Measurements from ENCODE around the gene TP53BP1.
A peak's percentile ranks its signal among the peaks of the same experiment; 100 is the strongest.

TP53BP1 gene

GRCh38 chr15:43513550-43513949 lies 20.6 kb upstream of the TP53BP1 start:
- H3K9ac ChIP-seq = peak overlapping the region; percentile 26; the same call in 1 of the 2 replicates

DNA sequence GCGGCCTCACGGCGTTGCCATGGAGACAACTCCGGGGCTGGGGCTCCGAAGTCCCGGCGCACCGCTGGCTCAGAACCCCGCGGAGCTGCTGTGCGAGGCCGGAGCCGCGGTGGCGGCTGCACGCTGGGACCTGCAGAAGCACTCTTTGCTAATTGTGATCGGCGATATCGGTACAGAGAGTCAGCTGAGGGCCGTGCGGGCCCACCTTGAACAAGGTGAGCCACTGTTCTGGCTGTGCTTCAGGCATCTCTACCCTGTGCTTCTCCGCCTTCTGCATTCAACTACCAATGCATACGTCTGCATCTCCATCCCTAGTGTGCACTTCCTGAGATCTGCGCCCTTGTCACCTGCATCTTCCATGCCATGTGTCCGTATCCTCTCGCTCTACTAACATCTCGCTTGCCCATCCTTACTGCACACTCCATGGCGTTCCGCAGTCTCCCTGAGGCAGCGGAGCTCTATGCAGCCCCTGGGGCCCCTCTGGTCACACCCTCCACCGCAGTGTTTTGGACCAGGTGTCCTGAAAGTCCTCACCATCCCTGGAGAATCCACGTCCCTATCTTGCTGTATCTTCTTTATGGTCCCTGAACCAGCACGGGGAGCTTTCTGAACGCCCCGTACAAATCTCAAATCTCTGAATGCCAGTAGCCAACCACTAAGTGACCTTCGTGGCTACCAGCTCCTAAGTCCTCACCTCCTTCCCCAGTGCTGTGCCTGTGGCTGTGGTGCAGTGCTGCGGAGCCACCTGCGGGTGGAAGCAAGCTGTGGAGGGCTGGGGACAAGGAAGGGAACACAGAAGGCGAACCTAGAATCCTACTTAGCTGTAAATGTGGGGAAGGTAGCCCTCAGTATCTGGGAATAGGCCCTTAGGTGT lies 18.3 kb upstream of the TP53BP1 start:
- peak overlapping the region; percentile 70 for H3K4me3 ChIP-seq
- H3K9me3 ChIP-seq = no peaks in the 10 kb centered on the region
- H3K27ac ChIP-seq = no peak overlapping the region
- TF ChIP-seq Cebpa-rat (IDR thresholded peaks at IDR 0.05) = no peak
- H3K4me2 ChIP-seq = peak overlapping the region; percentile 99
- no peaks in the 10 kb centered on the region for H3K27me3 ChIP-seq
- H3K36me3 ChIP-seq = no peaks in the 10 kb centered on the region
- no peaks in the 10 kb centered on the region for H4K20me1 ChIP-seq
- peak overlapping the region; percentile 44; the same call in 1 of the 2 replicates for H3K9ac ChIP-seq
- peaks cover 72% of the 10 kb centered on the region for H3K4me1 ChIP-seq

More at GRCh38 chr15:43513550-43513949, 20.6 kb upstream of the TP53BP1 start:
- H4K20me1 ChIP-seq = no peaks in the 10 kb centered on the region
- no peaks in the 10 kb centered on the region for H3K27me3 ChIP-seq
- peaks cover 77% of the 10 kb centered on the region for H3K4me1 ChIP-seq
- H3K4me2 ChIP-seq = peak overlapping the region; percentile 99
- no peaks in the 10 kb centered on the region for H3K36me3 ChIP-seq
- H3K27ac ChIP-seq = peak overlapping the region; percentile 85
- peak overlapping the region; percentile 46; the same call in 1 of the 2 replicates for H3K4me3 ChIP-seq
- no peaks in the 10 kb centered on the region for H3K9me3 ChIP-seq
- no peak for TF ChIP-seq Cebpa-rat (IDR thresholded peaks at IDR 0.05)

DNA sequence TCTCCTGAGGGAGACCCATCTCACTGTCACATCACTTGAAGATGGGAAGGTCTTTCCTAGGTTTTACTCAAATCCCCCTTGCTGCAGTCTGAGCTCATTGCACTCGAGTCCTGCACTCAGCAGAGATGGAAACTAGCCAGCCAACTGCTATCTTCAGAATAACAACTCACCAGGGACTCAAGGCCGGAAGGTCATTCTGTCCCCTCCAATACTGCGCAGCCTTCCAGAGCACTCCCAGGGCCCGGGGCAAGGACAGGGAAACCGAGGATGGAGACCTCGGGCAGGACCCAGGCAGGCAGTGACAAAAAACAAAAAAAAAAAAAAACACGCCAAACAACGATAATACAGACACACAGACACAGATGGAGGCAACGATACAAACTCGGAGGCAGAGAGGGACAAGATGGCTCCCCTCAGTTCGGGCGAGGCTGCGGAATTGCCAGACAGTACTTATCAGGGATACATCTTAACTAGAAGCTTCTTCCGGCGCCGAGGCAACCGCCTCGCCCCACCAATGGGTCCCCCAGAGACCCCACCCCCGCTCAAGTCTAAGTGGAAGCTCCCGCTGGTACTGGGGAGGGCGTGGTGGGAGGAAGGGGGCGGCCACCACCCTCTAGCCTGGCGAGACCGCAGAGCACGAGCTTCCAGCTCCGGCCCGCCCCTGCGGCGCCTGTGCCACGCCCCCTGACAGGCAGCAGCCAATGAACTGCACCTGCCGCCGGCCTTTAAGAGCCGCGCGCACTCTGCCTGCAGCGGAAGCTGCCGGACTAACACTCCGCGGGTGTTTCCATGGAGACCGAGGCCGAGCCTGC lies 17.4 kb upstream of the TP53BP1 start:
- Histone ChIP-seq H3K9ac (peak overlapping the region; percentile 79), H3K4me2 (peak overlapping the region; percentile 99), H3K4me1 (peaks cover 63% of the 10 kb centered on the region), H3K27me3 (no peaks in the 10 kb centered on the region), H3K4me3 (peak overlapping the region; percentile 70), H3K9me3 (no peaks in the 10 kb centered on the region), H3K27ac (peak overlapping the region; percentile 83), H3K36me3 (no peaks in the 10 kb centered on the region), H4K20me1 (no peaks in the 10 kb centered on the region)
- no peak for TF ChIP-seq Cebpa-rat (IDR thresholded peaks at IDR 0.05)

DNA sequence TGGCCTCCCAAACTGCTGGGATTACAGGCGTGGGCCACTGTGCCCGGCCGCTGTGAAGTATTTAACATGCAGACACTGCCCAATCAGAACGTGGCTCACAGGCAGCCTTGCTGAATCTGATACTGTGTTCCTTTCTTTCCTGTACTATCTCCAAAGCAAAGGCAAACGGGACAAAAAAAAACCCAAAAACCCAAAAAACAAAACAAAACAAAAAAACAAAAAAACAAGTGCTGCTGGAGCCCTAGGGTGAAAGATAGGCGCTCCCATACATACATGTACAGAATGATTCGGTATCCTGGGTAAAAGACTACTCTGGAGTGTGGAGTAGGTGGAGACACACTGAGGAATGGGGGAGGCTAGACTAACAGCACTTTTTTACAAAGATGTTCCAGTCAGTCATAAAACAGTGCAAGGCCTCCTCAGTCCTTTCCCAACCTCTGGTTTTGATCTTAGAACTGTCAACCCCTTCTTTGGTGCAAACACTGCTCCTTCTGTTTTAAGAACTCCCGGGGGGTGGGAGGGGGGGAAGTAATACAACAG lies 16.8 kb upstream of the TP53BP1 start:
- TF ChIP-seq Cebpa-rat (IDR thresholded peaks at IDR 0.05) = no peak
- Histone ChIP-seq H3K27me3 (no peaks in the 10 kb centered on the region), H3K36me3 (no peaks in the 10 kb centered on the region), H3K9me3 (no peaks in the 10 kb centered on the region), H3K9ac (peak overlapping the region; percentile 55), H3K4me2 (peak overlapping the region; percentile 99), H3K27ac (peak overlapping the region; percentile 75), H4K20me1 (no peaks in the 10 kb centered on the region), H3K4me1 (peaks cover 57% of the 10 kb centered on the region), H3K4me3 (peak overlapping the region; percentile 70)

DNA sequence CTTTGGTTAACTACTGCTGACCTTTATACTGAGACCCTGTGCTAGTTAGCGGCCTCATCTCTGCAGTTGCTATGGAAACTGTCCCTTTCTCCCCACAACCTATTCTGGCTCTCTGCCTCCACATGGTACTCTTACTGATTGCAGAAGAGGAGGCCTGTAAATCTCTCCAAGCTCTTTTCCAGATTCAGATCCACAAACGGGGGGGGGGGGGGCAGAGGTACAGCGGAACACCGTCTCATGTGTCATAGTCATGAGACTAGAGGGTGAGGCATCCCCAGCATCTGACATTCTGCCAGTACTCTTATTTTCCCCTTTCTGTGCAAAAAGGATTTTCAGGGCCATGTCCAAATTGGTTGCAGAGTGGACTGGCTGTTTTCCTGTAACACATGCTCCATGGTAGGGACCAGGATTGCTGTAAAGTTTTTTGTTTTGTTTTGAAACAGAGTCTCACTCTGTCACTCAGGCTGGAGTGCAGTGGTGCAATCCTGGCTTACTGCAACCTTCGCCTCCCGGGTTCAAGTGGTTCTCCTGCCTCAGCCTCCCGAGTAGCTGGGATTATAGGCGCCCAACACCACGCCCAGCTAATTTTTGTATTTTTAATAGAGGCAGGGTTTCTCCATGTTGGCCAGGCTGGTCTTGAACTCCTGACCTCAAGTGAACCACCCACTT lies 16.2 kb upstream of the TP53BP1 start:
- peaks cover 50% of the 10 kb centered on the region for H3K4me1 ChIP-seq
- peak overlapping the region; percentile 99 for H3K4me2 ChIP-seq
- H3K27ac ChIP-seq = peak overlapping the region; percentile 75
- H3K27me3 ChIP-seq = no peaks in the 10 kb centered on the region
- no peaks in the 10 kb centered on the region for H3K36me3 ChIP-seq
- no peaks in the 10 kb centered on the region for H3K9me3 ChIP-seq
- TF ChIP-seq Cebpa-rat (IDR thresholded peaks at IDR 0.05) = no peak
- no peaks in the 10 kb centered on the region for H4K20me1 ChIP-seq
- H3K9ac ChIP-seq = peak overlapping the region; percentile 55
- peak overlapping the region; percentile 70 for H3K4me3 ChIP-seq

GRCh38 chr15:43508421-43508820 lies 15.5 kb upstream of the TP53BP1 start:
- Histone ChIP-seq H3K9ac (no peak overlapping the region), H3K27ac (no peak overlapping the region), H3K36me3 (no peaks in the 10 kb centered on the region), H3K4me3 (no peak overlapping the region), H3K4me1 (peaks cover 43% of the 10 kb centered on the region), H3K4me2 (peak overlapping the region; percentile 99), H4K20me1 (no peaks in the 10 kb centered on the region), H3K9me3 (no peaks in the 10 kb centered on the region), H3K27me3 (no peaks in the 10 kb centered on the region)
- no peak for TF ChIP-seq Cebpa-rat (IDR thresholded peaks at IDR 0.05)

DNA sequence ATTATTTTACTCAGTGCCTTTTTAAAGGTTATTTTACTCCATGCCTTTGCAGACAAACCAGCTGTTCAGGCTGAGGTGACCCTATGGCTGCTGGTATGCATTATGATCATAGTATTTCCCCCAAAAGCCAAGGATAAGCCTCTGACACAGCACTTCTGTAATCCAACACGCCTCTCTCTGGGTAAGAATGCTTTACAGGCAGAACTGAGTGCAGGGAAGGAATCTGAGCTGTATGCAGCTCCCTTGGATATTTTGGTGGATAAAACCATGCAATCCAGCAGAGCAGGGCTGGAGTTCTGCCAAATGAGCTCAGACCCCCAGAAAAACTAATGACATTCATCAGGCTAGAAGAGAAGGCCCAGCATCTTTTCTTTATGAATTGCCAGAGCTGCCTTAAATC lies 12.8 kb upstream of the TP53BP1 start:
- no peak overlapping the region for H3K4me3 ChIP-seq

DNA sequence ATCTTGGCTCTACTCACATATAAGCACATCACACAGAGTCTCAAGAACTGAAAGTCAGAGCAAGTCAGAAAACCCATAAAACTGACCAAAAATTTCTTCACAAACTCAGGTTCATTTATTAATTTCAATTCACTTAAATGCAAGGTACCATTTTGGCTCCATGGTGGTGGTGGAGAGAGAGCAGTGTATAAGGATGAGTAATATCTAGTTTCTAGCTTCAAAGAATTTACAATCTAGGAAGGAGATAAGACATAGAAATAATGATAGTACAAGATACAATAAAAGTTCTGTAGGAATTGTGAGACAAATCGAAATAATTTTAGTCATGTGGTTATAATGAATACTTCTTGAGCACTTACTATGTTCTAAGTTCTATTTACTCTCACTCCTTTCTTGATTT lies 6.7 kb upstream of the TP53BP1 start:
- TF ChIP-seq Cebpa-rat (IDR thresholded peaks at IDR 0.05) = no peak
- no peak overlapping the region for H3K27ac ChIP-seq
- no peaks in the 10 kb centered on the region for H4K20me1 ChIP-seq
- H3K4me1 ChIP-seq = no peaks in the 10 kb centered on the region
- H3K4me2 ChIP-seq = no peak overlapping the region
- H3K4me3 ChIP-seq = no peak overlapping the region
- no peaks in the 10 kb centered on the region for H3K36me3 ChIP-seq
- H3K9ac ChIP-seq = no peak overlapping the region
- no peaks in the 10 kb centered on the region for H3K27me3 ChIP-seq
- H3K9me3 ChIP-seq = no peaks in the 10 kb centered on the region

More for the DNA sequence above, 12.8 kb upstream of the TP53BP1 start:
- H3K4me2 ChIP-seq = no peak overlapping the region
- no peaks in the 10 kb centered on the region for H3K36me3 ChIP-seq
- H3K27me3 ChIP-seq = no peaks in the 10 kb centered on the region
- no peaks in the 10 kb centered on the region for H4K20me1 ChIP-seq
- no peak for TF ChIP-seq Cebpa-rat (IDR thresholded peaks at IDR 0.05)
- no peak overlapping the region for H3K9ac ChIP-seq
- H3K4me1 ChIP-seq = peaks cover 19% of the 10 kb centered on the region
- no peaks in the 10 kb centered on the region for H3K9me3 ChIP-seq
- H3K27ac ChIP-seq = no peak overlapping the region

DNA sequence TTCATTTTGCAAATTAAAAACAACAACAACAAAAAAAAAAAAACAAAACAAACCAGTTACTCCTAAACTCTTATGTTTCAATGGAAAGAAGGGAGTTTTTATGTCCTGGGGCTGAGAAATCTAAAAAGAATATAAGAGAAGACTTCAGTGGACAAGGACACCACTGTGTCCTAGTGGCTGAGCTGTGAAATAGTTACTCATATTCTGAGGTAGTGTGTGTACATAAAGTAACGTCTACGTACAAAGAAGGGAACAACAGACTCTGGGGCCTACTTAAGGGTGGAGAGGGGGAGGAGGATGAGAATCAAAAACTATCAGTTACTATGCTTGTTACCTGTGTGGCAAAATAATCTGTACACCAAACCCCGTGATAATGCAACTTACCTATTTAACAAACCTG lies 6.0 kb upstream of the TP53BP1 start:
- no peaks in the 10 kb centered on the region; the same call in 1 of the 2 replicates for H3K4me1 ChIP-seq
- H3K36me3 ChIP-seq = no peaks in the 10 kb centered on the region
- no peaks in the 10 kb centered on the region for H4K20me1 ChIP-seq
- H3K27me3 ChIP-seq = no peaks in the 10 kb centered on the region
- no peak overlapping the region for H3K27ac ChIP-seq
- no peaks in the 10 kb centered on the region for H3K9me3 ChIP-seq
- TF ChIP-seq Cebpa-rat (IDR thresholded peaks at IDR 0.05) = no peak
- H3K4me3 ChIP-seq = no peak overlapping the region
- no peak overlapping the region for H3K9ac ChIP-seq
- no peak overlapping the region for H3K4me2 ChIP-seq
